ENCODE data around the gene TNFRSF8.

Gene TNFRSF8

GRCh38 chr1:12057382-12057781 lies 5.7 kb upstream of the TNFRSF8 start:
- TF ChIP-seq CTCF (IDR thresholded peaks at IDR 0.05; ENCODE audit: borderline replicate concordance, insufficient read depth, low read depth, low read length), result no peak
- no peak overlapping the region for H3K4me3 ChIP-seq (ENCODE audit: low read depth, low read length)

GRCh38 chr1:12057940-12058687 lies 5.0 kb upstream of the TNFRSF8 start:
- no peak overlapping the region for H3K4me3 ChIP-seq (ENCODE audit: low read depth, low read length)
- no peak for TF ChIP-seq CTCF (IDR thresholded peaks at IDR 0.05; ENCODE audit: borderline replicate concordance, insufficient read depth, low read depth, low read length)

GRCh38 chr1:12059226-12059625 lies 3.9 kb upstream of the TNFRSF8 start:
- no peak overlapping the region for H3K4me3 ChIP-seq (ENCODE audit: low read depth, low read length)
- TF ChIP-seq CTCF (IDR thresholded peaks at IDR 0.05; ENCODE audit: borderline replicate concordance, insufficient read depth, low read depth, low read length), result no peak

GRCh38 chr1:12059722-12060464 lies 3.2 kb upstream of the TNFRSF8 start:
- H3K4me3 ChIP-seq (ENCODE audit: low read depth, low read length), result no peak overlapping the region
- 0 out of 2 replicates have a peak, but pooled peaks have one; percentile 4 for TF ChIP-seq CTCF (IDR thresholded peaks at IDR 0.05; ENCODE audit: borderline replicate concordance, insufficient read depth, low read depth, low read length)

GRCh38 chr1:12060500-12060899 lies 2.6 kb upstream of the TNFRSF8 start:
- no peak overlapping the region for H3K4me3 ChIP-seq (ENCODE audit: low read depth, low read length)
- no peak for TF ChIP-seq CTCF (IDR thresholded peaks at IDR 0.05; ENCODE audit: borderline replicate concordance, insufficient read depth, low read depth, low read length)

GRCh38 chr1:12064073-12064969 lies 1.2 kb downstream of the TNFRSF8 start:
- H3K4me3 ChIP-seq (ENCODE audit: low read depth, low read length), result peak overlapping the region; percentile 95
- TF ChIP-seq CTCF (IDR thresholded peaks at IDR 0.05; ENCODE audit: borderline replicate concordance, insufficient read depth, low read depth, low read length), result no peak
